Effector memory CD4-positive, alpha-beta T cell (primary cell): ENCODE measurements around the gene MAPT.

Experiments
- DNase-seq, 3 donors: peaks; one replicate each; pipeline ENCODE4 v3.0.0-alpha.2; 2020
- H3K27ac ChIP-seq: 2 replicates; pipeline ENCODE4 v1.7.0; 2013; ENCODE audit warnings: mild to moderate bottlenecking, low read length, moderate library complexity; ENCODE audit not compliant: insufficient read depth, poor library complexity, severe bottlenecking
- H3K27me3 ChIP-seq: replicated peaks from 2 replicates; pipeline ENCODE4 v1.7.0; 2013; ENCODE audit warnings: mild to moderate bottlenecking, low read length; ENCODE audit not compliant: insufficient read depth, control insufficient read depth, poor library complexity, severe bottlenecking
- H3K36me3 ChIP-seq: 2 replicates; pipeline ENCODE4 v1.7.0; 2013; ENCODE audit warnings: mild to moderate bottlenecking, low read length, moderate library complexity; ENCODE audit not compliant: control insufficient read depth, insufficient read depth
- H3K4me1 ChIP-seq: 2 replicates; pipeline ENCODE4 v1.7.0; 2013; ENCODE audit warnings: low read length, mild to moderate bottlenecking; ENCODE audit not compliant: control insufficient read depth, insufficient read depth, poor library complexity, severe bottlenecking
- H3K4me3 ChIP-seq: 2 replicates; pipeline ENCODE4 v1.7.0; 2013; ENCODE audit warnings: low read length, low read depth, mild to moderate bottlenecking; ENCODE audit not compliant: insufficient read depth, poor library complexity, severe bottlenecking
- H3K9me3 ChIP-seq: 2 replicates; pipeline ENCODE4 v1.7.0; 2013; ENCODE audit warnings: mild to moderate bottlenecking, low read length, moderate library complexity; ENCODE audit not compliant: control insufficient read depth

Gene MAPT

GRCh38 chr17:45992175-45992574, 97.8 kb downstream of the MAPT start:
- DNase-seq, result no peak
- Histone ChIP-seq H3K9me3 (no peaks in the 10 kb centered on the region), H3K27me3 (no peaks in the 10 kb centered on the region), H3K36me3 (no peaks in the 10 kb centered on the region), H3K4me1 (no peaks in the 10 kb centered on the region), H3K4me3 (no peak overlapping the region), H3K27ac (no peak overlapping the region)

- no peaks in the 10 kb centered on the region for H3K27me3 ChIP-seq
- no peaks in the 10 kb centered on the region for H3K4me1 ChIP-seq
- H3K36me3 ChIP-seq, result no peaks in the 10 kb centered on the region
- no peak overlapping the region for H3K27ac ChIP-seq
- H3K4me3 ChIP-seq, result no peak overlapping the region
- H3K9me3 ChIP-seq, result no peaks in the 10 kb centered on the region
- DNase-seq, result no peak
Observed at GRCh38 chr17:45992904-45993303, 98.5 kb downstream of the MAPT start.

GRCh38 chr17:45993962-45994627, 99.7 kb downstream of the MAPT start:
- H3K4me3 ChIP-seq, result no peak overlapping the region
- no peak overlapping the region for H3K27ac ChIP-seq
- H3K36me3 ChIP-seq, result no peaks in the 10 kb centered on the region
- H3K4me1 ChIP-seq, result no peaks in the 10 kb centered on the region
- DNase-seq, result no peak
- no peaks in the 10 kb centered on the region for H3K9me3 ChIP-seq
- H3K27me3 ChIP-seq, result no peaks in the 10 kb centered on the region

GRCh38 chr17:45994987-45995386, 100.6 kb downstream of the MAPT start:
- H3K27me3 ChIP-seq, result no peaks in the 10 kb centered on the region
- no peak for DNase-seq
- no peaks in the 10 kb centered on the region for H3K36me3 ChIP-seq
- H3K27ac ChIP-seq, result no peak overlapping the region
- H3K4me1 ChIP-seq, result no peaks in the 10 kb centered on the region
- no peak overlapping the region for H3K4me3 ChIP-seq
- no peaks in the 10 kb centered on the region for H3K9me3 ChIP-seq

GRCh38 chr17:45995627-45996270, 101.4 kb downstream of the MAPT start:
- Histone ChIP-seq H3K4me3 (no peak overlapping the region), H3K9me3 (no peaks in the 10 kb centered on the region), H3K36me3 (no peaks in the 10 kb centered on the region), H3K27ac (no peak overlapping the region), H3K4me1 (no peaks in the 10 kb centered on the region), H3K27me3 (no peaks in the 10 kb centered on the region)
- DNase-seq, result no peak

DNA sequence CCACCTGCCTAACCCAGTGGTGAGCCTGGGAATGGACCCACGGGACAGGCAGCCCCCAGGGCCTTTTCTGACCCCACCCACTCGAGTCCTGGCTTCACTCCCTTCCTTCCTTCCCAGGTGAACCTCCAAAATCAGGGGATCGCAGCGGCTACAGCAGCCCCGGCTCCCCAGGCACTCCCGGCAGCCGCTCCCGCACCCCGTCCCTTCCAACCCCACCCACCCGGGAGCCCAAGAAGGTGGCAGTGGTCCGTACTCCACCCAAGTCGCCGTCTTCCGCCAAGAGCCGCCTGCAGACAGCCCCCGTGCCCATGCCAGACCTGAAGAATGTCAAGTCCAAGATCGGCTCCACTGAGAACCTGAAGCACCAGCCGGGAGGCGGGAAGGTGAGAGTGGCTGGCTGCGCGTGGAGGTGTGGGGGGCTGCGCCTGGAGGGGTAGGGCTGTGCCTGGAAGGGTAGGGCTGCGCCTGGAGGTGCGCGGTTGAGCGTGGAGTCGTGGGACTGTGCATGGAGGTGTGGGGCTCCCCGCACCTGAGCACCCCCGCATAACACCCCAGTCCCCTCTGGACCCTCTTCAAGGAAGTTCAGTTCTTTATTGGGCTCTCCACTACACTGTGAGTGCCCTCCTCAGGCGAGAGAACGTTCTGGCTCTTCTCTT, 102.1 kb downstream of the MAPT start:
- Histone ChIP-seq H3K27ac (no peak overlapping the region), H3K36me3 (no peaks in the 10 kb centered on the region), H3K4me3 (no peak overlapping the region), H3K4me1 (no peaks in the 10 kb centered on the region), H3K9me3 (no peaks in the 10 kb centered on the region), H3K27me3 (no peaks in the 10 kb centered on the region)
- no peak for DNase-seq

- Histone ChIP-seq H3K9me3 (no peaks in the 10 kb centered on the region), H3K4me3 (no peak overlapping the region), H3K4me1 (no peaks in the 10 kb centered on the region), H3K36me3 (no peaks in the 10 kb centered on the region), H3K27me3 (no peaks in the 10 kb centered on the region), H3K27ac (no peak overlapping the region)
- DNase-seq, result no peak
Observed at GRCh38 chr17:45997166-45997565, 102.8 kb downstream of the MAPT start.

GRCh38 chr17:45997624-45998023, 103.3 kb downstream of the MAPT start:
- Histone ChIP-seq H3K27ac (no peak overlapping the region), H3K4me3 (no peak overlapping the region), H3K9me3 (no peaks in the 10 kb centered on the region), H3K4me1 (no peaks in the 10 kb centered on the region), H3K27me3 (no peaks in the 10 kb centered on the region), H3K36me3 (no peaks in the 10 kb centered on the region)
- no peak for DNase-seq

- no peaks in the 10 kb centered on the region for H3K27me3 ChIP-seq
- H3K36me3 ChIP-seq, result no peaks in the 10 kb centered on the region
- no peak within 1 kb of the TSS for H3K4me3 ChIP-seq
- H3K4me1 ChIP-seq, result no peaks in the 10 kb centered on the region
- no peak for DNase-seq
- H3K9me3 ChIP-seq, result no peaks in the 10 kb centered on the region
- no peak within 1 kb of the TSS for H3K27ac ChIP-seq
Observed at GRCh38 chr17:45998987-45999899, 104.9 kb downstream of the MAPT start, which contains the start of gene STH. Gene STH (plus strand): TSS chr17:45999250. CDS start chr17:45999280, 30 bp downstream.
